ENCODE measurements around the gene COL5A1.

The COL5A1 gene

DNA sequence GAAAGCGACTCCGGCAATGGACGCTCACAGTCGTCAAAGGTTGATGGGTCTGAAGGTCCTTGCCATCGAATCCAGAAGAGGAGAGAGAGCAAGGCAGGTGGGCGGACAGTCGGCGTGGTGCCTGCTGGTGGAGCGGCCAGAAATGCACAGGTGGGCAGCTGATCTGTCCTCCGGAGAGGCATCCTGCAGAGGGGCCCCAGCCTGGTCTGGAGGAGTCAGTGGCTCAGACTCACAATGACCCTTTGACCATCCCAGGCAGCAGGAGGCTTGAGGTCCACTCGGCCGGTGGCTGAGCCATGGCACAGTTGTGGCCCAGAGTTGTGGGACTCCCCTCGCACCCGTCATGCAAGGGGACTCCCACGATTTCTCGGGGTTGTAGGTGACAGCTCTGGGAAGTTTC lies 204.6 kb downstream of the COL5A1 start:
- no peak for TF ChIP-seq CTCF (IDR thresholded peaks at IDR 0.05; ENCODE audit: low read depth, low read length, missing control alignments)
- DNase-seq (ENCODE audit: low read depth) = no peak
- no peak overlapping the region for H3K4me3 ChIP-seq (ENCODE audit: low read depth, low read length)

GRCh38 chr9:134846699-134847098 lies 205.1 kb downstream of the COL5A1 start:
- DNase-seq (ENCODE audit: low read depth) = no peak
- H3K4me3 ChIP-seq (ENCODE audit: low read depth, low read length) = no peak overlapping the region
- no peak for TF ChIP-seq CTCF (IDR thresholded peaks at IDR 0.05; ENCODE audit: low read depth, low read length, missing control alignments)

- TF ChIP-seq CTCF (IDR thresholded peaks at IDR 0.05; ENCODE audit: low read depth, low read length, missing control alignments) = no peak
- no peak overlapping the region for H3K4me3 ChIP-seq (ENCODE audit: low read depth, low read length)
- DNase-seq (ENCODE audit: low read depth) = no peak
Observed at GRCh38 chr9:134847138-134847537, 205.5 kb downstream of the COL5A1 start.

- no peak for DNase-seq (ENCODE audit: low read depth)
- TF ChIP-seq CTCF (IDR thresholded peaks at IDR 0.05; ENCODE audit: low read depth, low read length, missing control alignments) = no peak
- H3K4me3 ChIP-seq (ENCODE audit: low read depth, low read length) = no peak overlapping the region
Observed at GRCh38 chr9:134847752-134848432, 206.3 kb downstream of the COL5A1 start.

GRCh38 chr9:134848504-134848903 lies 206.9 kb downstream of the COL5A1 start:
- DNase-seq (ENCODE audit: low read depth) = no peak
- H3K4me3 ChIP-seq (ENCODE audit: low read depth, low read length) = no peak overlapping the region

DNA sequence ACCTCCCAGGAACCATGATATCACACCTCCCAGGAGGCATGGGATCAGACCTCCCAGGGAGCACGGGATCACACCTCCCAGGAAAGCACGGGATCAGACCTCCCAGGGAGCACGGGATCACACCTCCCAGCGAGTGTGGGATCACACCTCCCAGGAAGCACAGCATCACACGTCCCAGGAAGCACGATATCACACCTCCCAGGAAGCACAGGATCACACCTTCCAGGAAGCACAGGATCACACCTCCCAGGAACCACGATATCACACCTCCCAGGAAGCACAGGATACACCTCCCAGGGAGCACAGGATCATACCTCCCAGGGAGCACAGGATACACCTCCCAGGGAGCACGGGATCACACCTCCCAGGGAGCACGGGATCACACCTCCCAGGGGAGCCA lies 209.0 kb downstream of the COL5A1 start:
- TF ChIP-seq CTCF (IDR thresholded peaks at IDR 0.05; ENCODE audit: low read depth, low read length, missing control alignments) = no peak
- no peak for DNase-seq (ENCODE audit: low read depth)
- no peak overlapping the region for H3K4me3 ChIP-seq (ENCODE audit: low read depth, low read length)

More at GRCh38 chr9:134848504-134848903, 206.9 kb downstream of the COL5A1 start:
- TF ChIP-seq CTCF (IDR thresholded peaks at IDR 0.05; ENCODE audit: low read depth, low read length, missing control alignments) = no peak

- no peak for TF ChIP-seq CTCF (IDR thresholded peaks at IDR 0.05; ENCODE audit: low read depth, low read length, missing control alignments)
- no peak overlapping the region for H3K4me3 ChIP-seq (ENCODE audit: low read depth, low read length)
- DNase-seq (ENCODE audit: low read depth) = no peak
Observed at GRCh38 chr9:134851020-134851419, 209.4 kb downstream of the COL5A1 start.

Data from GM12864 (cell line).